ENCODE measurements around the gene PALD1. TPM values are rescaled to one million over a fixed set of nuclear protein-coding genes. Genes with fewer than 3 reads are reported as not detected.

Gene PALD1
- total RNA-seq, 2 donors from 2014 or later, result 17.3 to 19.7 TPM

DNA sequence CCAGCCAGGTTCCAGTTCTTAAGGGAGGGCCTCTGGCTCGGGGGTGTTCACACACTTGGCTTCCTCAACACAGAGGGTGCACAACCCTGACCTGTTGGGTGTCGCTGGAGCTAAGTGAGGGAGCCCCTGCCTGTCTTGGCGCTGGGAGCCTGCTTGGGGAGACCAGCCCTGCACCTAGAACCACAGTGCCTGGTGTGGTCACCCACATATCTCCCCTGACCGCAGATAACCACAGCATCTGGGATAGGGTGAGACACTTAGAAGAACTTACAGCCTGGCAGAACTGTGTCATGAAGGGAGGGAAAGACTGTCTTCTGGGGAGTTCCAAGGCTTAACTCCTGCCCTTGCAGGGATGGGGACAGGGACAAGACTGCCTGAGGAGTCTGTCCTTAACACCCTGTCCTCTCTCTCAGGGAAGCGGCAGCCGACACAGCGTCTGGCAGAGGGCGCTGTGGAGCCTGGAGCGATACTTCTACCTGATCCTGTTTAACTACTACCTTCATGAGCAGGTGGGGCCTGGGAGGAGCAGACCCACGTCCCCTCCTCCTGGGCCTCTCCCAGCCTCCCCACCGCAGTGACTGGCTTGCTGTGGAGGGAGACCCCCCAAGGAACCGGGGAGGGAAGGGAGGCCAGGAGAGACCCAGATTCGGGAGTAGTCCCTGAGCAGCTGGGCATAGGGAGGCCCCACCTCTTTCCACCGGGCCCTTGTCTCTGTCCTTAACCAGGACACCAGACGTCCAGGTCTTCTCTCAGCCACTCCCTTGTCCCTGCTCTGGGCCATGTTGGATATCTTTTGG lies 59.0 kb downstream of the PALD1 start:
- no peak overlapping the region for H3K4me3 Mint-ChIP-seq
- H3K27me3 ChIP-seq (ENCODE audit: control insufficient read depth, insufficient read depth, low read length, poor library complexity, severe bottlenecking), result no peaks in the 10 kb centered on the region
- H3K36me3 ChIP-seq (ENCODE audit: control insufficient read depth, insufficient read depth, low read length), result peaks cover 8% of the 10 kb centered on the region
- H3K9me3 Mint-ChIP-seq, result no peaks in the 10 kb centered on the region
- no peak overlapping the region for H3K4me3 ChIP-seq (ENCODE audit: low read length)
- 65 to 67% methylated on average over 3 to 15 of the region's 15 CpGs for WGBS, 2 experiments (ENCODE audit: insufficient coverage in 1 of 2, insufficient read length in 1 of 2)
- H3K27ac ChIP-seq (ENCODE audit: low read depth, low read length), result no peak overlapping the region
- H3K36me3 Mint-ChIP-seq (ENCODE audit: low read depth), result peaks cover 5% of the 10 kb centered on the region
- peak; percentile 96 for DNase-seq
- H3K4me1 ChIP-seq (ENCODE audit: control insufficient read depth, insufficient read depth, low read length), result no peaks in the 10 kb centered on the region
- H3K4me1 Mint-ChIP-seq, result peaks cover 15% of the 10 kb centered on the region
- H3K27me3 Mint-ChIP-seq (ENCODE audit: insufficient read depth), result no peaks in the 10 kb centered on the region
- peak overlapping the region; percentile 39 for H3K27ac Mint-ChIP-seq
- no peaks in the 10 kb centered on the region for H3K9me3 ChIP-seq (ENCODE audit: control insufficient read depth, low read length)
- H3K9ac ChIP-seq (ENCODE audit: extremely low read depth, low read length, poor library complexity, severe bottlenecking), result no peak overlapping the region
- TF ChIP-seq, protein P1, sequence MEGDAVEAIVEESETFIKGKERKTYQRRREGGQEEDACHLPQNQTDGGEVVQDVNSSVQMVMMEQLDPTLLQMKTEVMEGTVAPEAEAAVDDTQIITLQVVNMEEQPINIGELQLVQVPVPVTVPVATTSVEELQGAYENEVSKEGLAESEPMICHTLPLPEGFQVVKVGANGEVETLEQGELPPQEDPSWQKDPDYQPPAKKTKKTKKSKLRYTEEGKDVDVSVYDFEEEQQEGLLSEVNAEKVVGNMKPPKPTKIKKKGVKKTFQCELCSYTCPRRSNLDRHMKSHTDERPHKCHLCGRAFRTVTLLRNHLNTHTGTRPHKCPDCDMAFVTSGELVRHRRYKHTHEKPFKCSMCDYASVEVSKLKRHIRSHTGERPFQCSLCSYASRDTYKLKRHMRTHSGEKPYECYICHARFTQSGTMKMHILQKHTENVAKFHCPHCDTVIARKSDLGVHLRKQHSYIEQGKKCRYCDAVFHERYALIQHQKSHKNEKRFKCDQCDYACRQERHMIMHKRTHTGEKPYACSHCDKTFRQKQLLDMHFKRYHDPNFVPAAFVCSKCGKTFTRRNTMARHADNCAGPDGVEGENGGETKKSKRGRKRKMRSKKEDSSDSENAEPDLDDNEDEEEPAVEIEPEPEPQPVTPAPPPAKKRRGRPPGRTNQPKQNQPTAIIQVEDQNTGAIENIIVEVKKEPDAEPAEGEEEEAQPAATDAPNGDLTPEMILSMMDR (conservative IDR thresholded peaks at IDR 0.05), result peak; percentile 90

DNA sequence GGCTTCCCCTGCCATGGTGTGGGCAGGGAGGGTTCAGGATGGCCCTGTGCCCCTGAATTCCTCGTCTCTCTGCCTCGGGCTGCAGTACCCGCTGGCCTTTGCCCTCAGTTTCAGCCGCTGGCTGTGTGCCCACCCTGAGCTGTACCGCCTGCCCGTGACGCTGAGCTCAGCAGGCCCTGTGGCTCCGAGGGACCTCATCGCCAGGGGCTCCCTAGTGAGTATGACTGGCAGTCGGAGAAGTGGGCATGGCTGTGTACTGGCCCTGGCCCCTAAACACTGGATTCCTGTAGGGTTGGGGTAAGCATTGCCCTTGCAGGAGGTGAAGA lies 59.6 kb downstream of the PALD1 start:
- Histone ChIP-seq H3K4me1 (ENCODE audit: control insufficient read depth, insufficient read depth, low read length) (no peaks in the 10 kb centered on the region), H3K27me3 (ENCODE audit: control insufficient read depth, insufficient read depth, low read length, poor library complexity, severe bottlenecking) (no peaks in the 10 kb centered on the region), H3K4me3 (ENCODE audit: low read length) (no peak overlapping the region), H3K27ac (ENCODE audit: low read depth, low read length) (no peak overlapping the region), H3K36me3 (ENCODE audit: control insufficient read depth, insufficient read depth, low read length) (peaks cover 8% of the 10 kb centered on the region), H3K9ac (ENCODE audit: extremely low read depth, low read length, poor library complexity, severe bottlenecking) (no peak overlapping the region), H3K9me3 (ENCODE audit: control insufficient read depth, low read length) (no peaks in the 10 kb centered on the region)
- H3K4me3 Mint-ChIP-seq, result no peak overlapping the region
- TF ChIP-seq, protein P1 (conservative IDR thresholded peaks at IDR 0.05), result no peak
- peaks cover 15% of the 10 kb centered on the region for H3K4me1 Mint-ChIP-seq
- peak overlapping the region; percentile 39 for H3K27ac Mint-ChIP-seq
- H3K27me3 Mint-ChIP-seq (ENCODE audit: insufficient read depth), result no peaks in the 10 kb centered on the region
- no peaks in the 10 kb centered on the region for H3K9me3 Mint-ChIP-seq
- peaks cover 7% of the 10 kb centered on the region for H3K36me3 Mint-ChIP-seq (ENCODE audit: low read depth)
- no peak for DNase-seq
- 94 to 96% methylated on average over 3 to 10 of the region's 10 CpGs for WGBS, 2 experiments (ENCODE audit: insufficient coverage in 1 of 2, insufficient read length in 1 of 2)

DNA sequence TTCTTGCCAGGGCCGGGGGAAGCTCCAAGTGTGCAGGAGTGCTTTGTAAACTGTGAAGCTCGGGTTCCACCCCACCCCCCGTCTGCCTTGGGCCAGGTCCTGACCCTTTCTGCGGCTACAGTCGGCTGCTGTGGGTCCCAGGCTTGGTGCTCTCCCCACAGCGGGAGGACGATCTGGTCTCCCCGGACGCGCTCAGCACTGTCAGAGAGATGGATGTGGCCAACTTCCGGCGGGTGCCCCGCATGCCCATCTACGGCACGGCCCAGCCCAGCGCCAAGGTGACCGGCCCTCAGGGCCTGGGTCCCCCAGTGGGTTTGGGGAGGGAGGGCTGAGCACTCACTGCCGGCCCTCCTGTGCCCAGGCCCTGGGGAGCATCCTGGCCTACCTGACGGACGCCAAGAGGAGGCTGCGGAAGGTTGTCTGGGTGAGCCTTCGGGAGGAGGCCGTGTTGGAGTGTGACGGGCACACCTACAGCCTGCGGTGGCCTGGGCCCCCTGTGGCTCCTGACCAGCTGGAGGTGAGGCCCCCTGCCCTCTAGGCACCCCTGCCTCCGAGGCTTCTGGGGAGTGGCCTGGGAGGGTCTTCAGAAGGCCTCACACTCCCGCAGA lies 60.3 kb downstream of the PALD1 start:
- Histone ChIP-seq H3K4me1 (ENCODE audit: control insufficient read depth, insufficient read depth, low read length) (no peaks in the 10 kb centered on the region), H3K9ac (ENCODE audit: extremely low read depth, low read length, poor library complexity, severe bottlenecking) (no peak overlapping the region), H3K27ac (ENCODE audit: low read depth, low read length) (no peak overlapping the region), H3K4me3 (ENCODE audit: low read length) (no peak overlapping the region), H3K27me3 (ENCODE audit: control insufficient read depth, insufficient read depth, low read length, poor library complexity, severe bottlenecking) (no peaks in the 10 kb centered on the region), H3K36me3 (ENCODE audit: control insufficient read depth, insufficient read depth, low read length) (peaks cover 8% of the 10 kb centered on the region), H3K9me3 (ENCODE audit: control insufficient read depth, low read length) (no peaks in the 10 kb centered on the region)
- Mint-ChIP-seq H3K27ac (no peak overlapping the region), H3K27me3 (ENCODE audit: insufficient read depth) (no peaks in the 10 kb centered on the region), H3K4me1 (peaks cover 15% of the 10 kb centered on the region), H3K36me3 (ENCODE audit: low read depth) (peaks cover 7% of the 10 kb centered on the region), H3K9me3 (no peaks in the 10 kb centered on the region), H3K4me3 (no peak overlapping the region)
- TF ChIP-seq, protein P1 (conservative IDR thresholded peaks at IDR 0.05), result no peak
- no peak for DNase-seq
- 93 to 96% methylated on average over 9 to 27 of the region's 27 CpGs for WGBS, 2 experiments (ENCODE audit: insufficient coverage in 1 of 2, insufficient read length in 1 of 2)
